DND-41 (cell line): ENCODE measurements around the gene STX4.

ENCODE experiments used
- ATAC-seq: fragments of 200-7000 bp; cut with Tn5 transposase; 3 replicates; pipeline ENCODE4 v1.9.1; 2021; ENCODE audit warnings: low read depth; ENCODE audit not compliant: insufficient read depth
- DNase-seq: peaks from one replicate; pipeline ENCODE4 v3.0.0-alpha.2; 2020
- H2AFZ ChIP-seq: 2 replicates; pipeline ENCODE4 v1.6.0; 2012; ENCODE audit warnings: low read depth, low read length
- H3K27ac ChIP-seq: 2 replicates; pipeline ENCODE4 v1.5.1; 2012; ENCODE audit warnings: low read length, inconsistent platforms
- H3K27me3 ChIP-seq: fragments of 200-600 bp; sonication (generic); 2 replicates; pipeline ENCODE4 v1.6.0; 2012; ENCODE audit warnings: low read length, mild to moderate bottlenecking, inconsistent platforms; ENCODE audit not compliant: insufficient read depth, poor library complexity
- H3K36me3 ChIP-seq: 2 replicates; pipeline ENCODE4 v1.5.1; 2012; ENCODE audit warnings: low read length, inconsistent platforms; ENCODE audit not compliant: insufficient read depth
- H3K4me1 ChIP-seq: 2 replicates; pipeline ENCODE4 v1.5.1; 2012; ENCODE audit warnings: mild to moderate bottlenecking, low read length; ENCODE audit not compliant: insufficient read depth
- H3K4me2 ChIP-seq: 2 replicates; pipeline ENCODE4 v1.6.0; 2012; ENCODE audit warnings: mild to moderate bottlenecking, moderate library complexity, low read length, inconsistent platforms; ENCODE audit not compliant: insufficient read depth
- H3K4me3 ChIP-seq, 2 experiments: fragments of 200-600 bp in 1 of 2; shearing (Covaris generic) in 1 of 2; 2 replicates each; pipeline ENCODE4 v1.5.1; 2012 to 2016; ENCODE audit warnings: inconsistent platforms in 2 of 2, low read length in 2 of 2, mild to moderate bottlenecking in 2 of 2, low read depth in 1 of 2, moderate library complexity in 1 of 2
- H3K79me2 ChIP-seq: 2 replicates; pipeline ENCODE4 v1.6.0; 2012; ENCODE audit warnings: low read length, inconsistent platforms; ENCODE audit not compliant: insufficient read depth
- H3K9ac ChIP-seq: 2 replicates; pipeline ENCODE4 v1.6.0; 2012; ENCODE audit warnings: low read depth, mild to moderate bottlenecking, inconsistent platforms, low read length, moderate library complexity
- H3K9me3 ChIP-seq: 2 replicates; pipeline ENCODE4 v1.5.1; 2012; ENCODE audit warnings: low read length, moderate library complexity, mild to moderate bottlenecking, inconsistent platforms; ENCODE audit not compliant: insufficient read depth, severe bottlenecking
- H4K20me1 ChIP-seq: 2 replicates; pipeline ENCODE4 v1.6.0; 2012; ENCODE audit warnings: low read length; ENCODE audit not compliant: insufficient read depth
- EZH2 ChIP-seq: IDR thresholded peaks from 3 replicates; pipeline ENCODE4 v1.6.1; 2012; ENCODE audit warnings: borderline replicate concordance, low read depth, mild to moderate bottlenecking, moderate library complexity, low read length, inconsistent platforms; ENCODE audit not compliant: severe bottlenecking
- TF ChIP-seq, protein P1 (sequence below): IDR thresholded peaks from 2 replicates; pipeline ENCODE4 v1.5.1; 2012; ENCODE audit warnings: borderline replicate concordance, low read length, moderate library complexity, mild to moderate bottlenecking; ENCODE audit not compliant: poor library complexity, severe bottlenecking; ENCODE audit errors: extremely low read depth

STX4 gene

DNA sequence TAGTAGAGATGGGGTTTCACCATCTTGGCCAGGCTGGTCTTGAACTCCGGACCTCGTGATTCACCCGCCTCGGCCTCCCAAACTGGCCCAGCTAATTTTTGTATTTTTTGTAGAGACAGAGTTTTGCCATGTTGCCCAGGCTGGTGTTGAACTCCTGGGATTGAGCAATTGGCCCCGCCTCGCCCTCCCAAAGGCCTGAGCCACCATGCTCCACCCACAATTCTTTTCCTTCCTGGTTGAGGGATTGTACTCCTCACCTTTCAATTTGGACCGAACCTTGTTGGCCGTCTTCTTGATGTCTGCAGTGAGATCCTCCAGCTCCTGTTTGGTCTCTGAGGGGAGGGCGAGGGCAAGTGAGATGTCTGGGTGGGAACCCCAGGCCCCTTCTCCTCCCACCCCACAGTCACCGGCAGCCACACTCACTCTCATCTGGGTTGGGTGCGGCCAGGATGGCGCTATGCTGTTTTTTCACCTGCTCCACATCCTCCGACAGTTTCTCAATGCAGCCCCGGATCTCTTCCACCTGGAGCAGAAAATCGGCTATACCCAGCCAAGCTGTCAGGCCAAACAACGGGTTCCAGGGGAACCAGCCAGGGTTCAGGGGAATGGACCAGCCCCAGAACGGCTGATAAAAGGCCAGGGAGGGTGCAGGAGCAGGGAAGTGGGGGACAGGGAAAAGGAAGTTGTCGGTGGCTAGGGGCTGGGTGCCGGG lies 32.5 kb upstream of the STX4 start:
- Histone ChIP-seq H3K9ac (no peak overlapping the region), H4K20me1 (no peaks in the 10 kb centered on the region; the same call in 1 of the 2 replicates)
- no peak for ATAC-seq

DNA sequence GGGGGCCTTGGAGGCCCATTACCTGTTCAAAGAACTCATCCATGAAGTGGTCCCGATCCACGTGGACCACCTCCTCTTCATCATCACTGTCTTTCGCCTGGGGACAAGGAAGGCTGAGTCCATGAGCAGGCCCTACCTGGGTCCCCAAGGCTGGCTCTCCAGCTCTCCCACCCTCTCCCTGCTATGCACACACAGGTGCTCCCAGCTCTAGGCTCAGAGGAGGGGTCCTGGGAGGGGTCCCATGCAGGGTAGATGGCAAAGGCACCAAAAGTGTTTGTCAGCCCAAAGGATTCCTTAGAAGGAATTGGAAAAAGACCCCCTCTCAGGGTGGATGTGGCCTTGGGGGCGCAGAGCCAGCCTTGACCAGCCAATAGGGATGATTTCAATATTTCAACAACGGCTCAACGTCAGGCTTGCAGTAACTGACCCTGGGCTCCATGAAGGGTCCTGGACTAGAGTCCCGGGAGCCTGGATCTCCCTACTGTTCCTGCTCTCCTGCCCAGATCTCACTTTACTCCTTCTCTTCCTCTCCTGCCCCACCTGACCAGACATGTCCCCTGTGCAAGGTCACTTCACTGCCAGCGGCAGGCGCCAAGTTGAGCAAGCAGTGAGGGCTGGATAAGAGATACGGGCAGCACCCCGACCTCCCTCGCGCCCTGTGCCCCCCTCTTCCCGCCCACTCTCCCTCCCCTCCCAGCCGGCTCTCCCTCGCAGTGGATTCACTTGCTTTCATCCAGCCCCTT lies 31.7 kb upstream of the STX4 start:
- no peak overlapping the region for H3K9ac ChIP-seq
- no peak overlapping the region for H3K4me3 ChIP-seq
- H3K36me3 ChIP-seq, result no peaks in the 10 kb centered on the region
- DNase-seq, result no peak
- H2AFZ ChIP-seq, result no peak overlapping the region
- no peak for TF ChIP-seq EZH2
- TF ChIP-seq, protein P1, sequence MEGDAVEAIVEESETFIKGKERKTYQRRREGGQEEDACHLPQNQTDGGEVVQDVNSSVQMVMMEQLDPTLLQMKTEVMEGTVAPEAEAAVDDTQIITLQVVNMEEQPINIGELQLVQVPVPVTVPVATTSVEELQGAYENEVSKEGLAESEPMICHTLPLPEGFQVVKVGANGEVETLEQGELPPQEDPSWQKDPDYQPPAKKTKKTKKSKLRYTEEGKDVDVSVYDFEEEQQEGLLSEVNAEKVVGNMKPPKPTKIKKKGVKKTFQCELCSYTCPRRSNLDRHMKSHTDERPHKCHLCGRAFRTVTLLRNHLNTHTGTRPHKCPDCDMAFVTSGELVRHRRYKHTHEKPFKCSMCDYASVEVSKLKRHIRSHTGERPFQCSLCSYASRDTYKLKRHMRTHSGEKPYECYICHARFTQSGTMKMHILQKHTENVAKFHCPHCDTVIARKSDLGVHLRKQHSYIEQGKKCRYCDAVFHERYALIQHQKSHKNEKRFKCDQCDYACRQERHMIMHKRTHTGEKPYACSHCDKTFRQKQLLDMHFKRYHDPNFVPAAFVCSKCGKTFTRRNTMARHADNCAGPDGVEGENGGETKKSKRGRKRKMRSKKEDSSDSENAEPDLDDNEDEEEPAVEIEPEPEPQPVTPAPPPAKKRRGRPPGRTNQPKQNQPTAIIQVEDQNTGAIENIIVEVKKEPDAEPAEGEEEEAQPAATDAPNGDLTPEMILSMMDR, result no peak
- H4K20me1 ChIP-seq, result peaks cover 4% of the 10 kb centered on the region; the same call in 1 of the 2 replicates
- no peak overlapping the region for H3K4me2 ChIP-seq
- no peaks in the 10 kb centered on the region for H3K79me2 ChIP-seq
- peaks cover 7% of the 10 kb centered on the region for H3K27me3 ChIP-seq
- no peak overlapping the region for H3K27ac ChIP-seq
- no peaks in the 10 kb centered on the region for H3K9me3 ChIP-seq
- no peak for ATAC-seq
- H3K4me1 ChIP-seq, result no peaks in the 10 kb centered on the region

More for the DNA sequence above, 32.5 kb upstream of the STX4 start:
- H3K27me3 ChIP-seq, result no peaks in the 10 kb centered on the region
- H3K79me2 ChIP-seq, result no peaks in the 10 kb centered on the region
- H3K4me3 ChIP-seq, result no peak overlapping the region
- H3K4me2 ChIP-seq, result no peak overlapping the region
- H3K9me3 ChIP-seq, result no peaks in the 10 kb centered on the region
- H3K36me3 ChIP-seq, result no peaks in the 10 kb centered on the region
- TF ChIP-seq, protein P1, result no peak
- no peak for TF ChIP-seq EZH2
- H2AFZ ChIP-seq, result no peak overlapping the region
- H3K27ac ChIP-seq, result no peak overlapping the region
- no peak for DNase-seq
- no peaks in the 10 kb centered on the region for H3K4me1 ChIP-seq

DNA sequence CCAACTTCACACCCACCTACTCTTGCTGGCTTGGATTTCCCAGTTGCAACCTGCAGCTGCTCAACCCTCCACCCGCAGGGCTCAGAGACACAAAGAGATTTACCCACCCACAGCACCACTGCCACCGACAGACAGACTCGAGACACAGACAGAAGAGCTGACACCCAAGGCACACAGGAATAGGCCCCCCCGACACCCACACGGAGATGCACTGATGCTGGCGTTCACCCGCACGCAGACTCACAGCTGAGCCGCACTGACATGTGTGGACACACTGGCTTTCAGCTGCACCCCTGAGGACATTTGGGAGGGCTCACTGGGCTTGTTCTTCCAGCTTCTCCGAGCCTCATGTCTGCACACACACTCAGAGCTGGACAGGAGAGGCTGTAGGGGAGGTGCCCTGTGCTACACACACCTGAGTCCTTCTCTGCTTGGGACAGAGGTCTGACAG lies 31.1 kb upstream of the STX4 start:
- no peak for DNase-seq
- no peak for ATAC-seq

More for the DNA sequence above, 31.1 kb upstream of the STX4 start:
- Histone ChIP-seq H3K27ac (no peak overlapping the region), H3K79me2 (no peaks in the 10 kb centered on the region), H4K20me1 (peaks cover 4% of the 10 kb centered on the region; the same call in 1 of the 2 replicates), H3K4me3 (no peak overlapping the region), H3K27me3 (peaks cover 13% of the 10 kb centered on the region), H3K4me1 (no peaks in the 10 kb centered on the region), H3K4me2 (no peak overlapping the region), H3K36me3 (no peaks in the 10 kb centered on the region), H3K9ac (no peak overlapping the region), H3K9me3 (no peaks in the 10 kb centered on the region), H2AFZ (no peak overlapping the region)
- TF ChIP-seq, protein P1, result no peak
- TF ChIP-seq EZH2, result no peak
